Mucosa of descending colon (tissue), 3 donors: ENCODE data around the gene LZTR1. TPM values are rescaled to one million over a fixed set of nuclear protein-coding genes. Genes with fewer than 3 reads are reported as not detected.

Source experiments
- ATAC-seq: fragments of 200-7000 bp; cut with Tn5 transposase; one replicate; pipeline ENCODE4 v1.9.1; 2020; ENCODE audit warnings: mild to moderate bottlenecking, moderate library complexity
- DNase-seq, 3 donors: peaks; one replicate each; pipeline ENCODE4 v3.0.0-alpha.2; 2020
- H3K36me3 ChIP-seq: fragments of 200-600 bp; one replicate; pipeline ENCODE4 v1.8.0; 2021; ENCODE audit warnings: low read depth, mild to moderate bottlenecking
- H3K4me1 ChIP-seq: fragments of 200-600 bp; one replicate; pipeline ENCODE4 v1.8.0; 2021; ENCODE audit warnings: low read depth, mild to moderate bottlenecking
- H3K4me3 ChIP-seq: fragments of 200-600 bp; one replicate; pipeline ENCODE4 v1.8.0; 2021; ENCODE audit warnings: mild to moderate bottlenecking
- H3K9me3 ChIP-seq: fragments of 200-600 bp; one replicate; pipeline ENCODE4 v1.8.0; 2021; ENCODE audit warnings: mild to moderate bottlenecking
- CTCF ChIP-seq: fragments of 200-600 bp; IDR thresholded peaks from one replicate; pipeline ENCODE4 v1.8.0; 2022; ENCODE audit warnings: antibody characterized with exemption, mild to moderate bottlenecking
- intact Hi-C, 2 donors: fragments of 100-400 bp; cut with DNase I in 1 of 2; cut with micrococcal nuclease in 1 of 2; formaldehyde crosslinking; loops; one replicate each; pipeline versions ENCODE4 v1.11.0 to v1.11.1; 2022; cut with DNase I, micrococcal nuclease
- total RNA-seq, 3 donors: library from RNA; stranded (reverse); fragmentation: NEBNext Ultra II Directional in 2 of 3; extraction: Animal tissue kit (Norgen Biotek cat#: 25700) in 2 of 3; gene quantifications; one replicate each; pipeline versions ENCODE4 v1.2.1 to v1.2.4, GENCODE V29; 2021 to 2023
- donor health status: DM: no; HTN: no; CAD: no; lungs with moderate emphysema.
- donor health status: DM: no; HTN: no; CAD: no.
- donor health status: DM: no; HTN: yes; CAD: no.

The LZTR1 gene
- total RNA-seq, 3 donors from 2014 or later: 42.9 to 71.3 (median 43.6) TPM

GRCh38 chr22:20948989-20949388 lies 33.1 kb upstream of the LZTR1 start:
- TF ChIP-seq CTCF: no peak
- Histone ChIP-seq H3K9me3 (no peaks in the 10 kb centered on the region), H3K36me3 (peaks cover 5% of the 10 kb centered on the region), H3K4me1 (peaks cover 59% of the 10 kb centered on the region), H3K4me3 (no peak overlapping the region)
- DNase-seq (peak in 1 of 3 donors; percentile 18), ATAC-seq (no peak)
- intact Hi-C loops: no loop called here

- no peak for ATAC-seq
- Histone ChIP-seq H3K36me3 (peaks cover 5% of the 10 kb centered on the region), H3K4me1 (peaks cover 67% of the 10 kb centered on the region), H3K4me3 (no peak overlapping the region), H3K9me3 (no peaks in the 10 kb centered on the region)
- no peak for DNase-seq
- intact Hi-C loops: no loop called here
- no peak for TF ChIP-seq CTCF
Observed at GRCh38 chr22:20949698-20950183, 32.4 kb upstream of the LZTR1 start.

GRCh38 chr22:20951151-20951931 lies 30.8 kb upstream of the LZTR1 start:
- peak; percentile 44 for ATAC-seq
- no peak for TF ChIP-seq CTCF
- Histone ChIP-seq H3K4me1 (peaks cover 75% of the 10 kb centered on the region), H3K4me3 (no peak overlapping the region), H3K36me3 (peaks cover 5% of the 10 kb centered on the region), H3K9me3 (no peaks in the 10 kb centered on the region)
- peak in 1 of 3 donors; percentile 49 for DNase-seq
- intact Hi-C loops: no loop called here

- intact Hi-C loops: no loop called here
- DNase-seq: peak; percentile 46 to 58 (median 47)
- no peak for TF ChIP-seq CTCF
- Histone ChIP-seq H3K9me3 (no peaks in the 10 kb centered on the region), H3K4me1 (peaks cover 75% of the 10 kb centered on the region), H3K4me3 (no peak overlapping the region), H3K36me3 (peaks cover 5% of the 10 kb centered on the region)
- peak; percentile 28 for ATAC-seq
Observed at GRCh38 chr22:20951932-20952380, 30.1 kb upstream of the LZTR1 start.

GRCh38 chr22:20952544-20953341 lies 29.4 kb upstream of the LZTR1 start:
- TF ChIP-seq CTCF: no peak
- ATAC-seq: peak; percentile 55

More at GRCh38 chr22:20952544-20953341, 29.4 kb upstream of the LZTR1 start:
- intact Hi-C loops: no loop called here
- H3K4me1 ChIP-seq: peaks cover 71% of the 10 kb centered on the region
- H3K4me3 ChIP-seq: no peak overlapping the region
- peak; percentile 79 to 88 (median 79) for DNase-seq
- peaks cover 5% of the 10 kb centered on the region for H3K36me3 ChIP-seq
- no peaks in the 10 kb centered on the region for H3K9me3 ChIP-seq
